Neuronal stem cell (in vitro differentiated cells): ENCODE data around the gene CIRBP.

Experiments used
- DNase-seq: peaks from one replicate; pipeline ENCODE4 v3.0.0-alpha.2; 2013; ENCODE audit warnings: low spot score
- H2AFZ ChIP-seq: one replicate; pipeline ENCODE4 v1.6.1; 2013; ENCODE audit warnings: mild to moderate bottlenecking, low read length, inconsistent platforms
- H2AK5ac ChIP-seq: 2 replicates; pipeline ENCODE4 v1.6.1; 2013; ENCODE audit warnings: low read depth, mild to moderate bottlenecking, inconsistent platforms, low read length, moderate library complexity, mixed read lengths
- H2BK120ac ChIP-seq: 2 replicates; pipeline ENCODE4 v1.6.1; 2013; ENCODE audit warnings: low read depth, mild to moderate bottlenecking, inconsistent platforms, low read length, moderate library complexity, mixed read lengths
- H2BK12ac ChIP-seq: one replicate; pipeline ENCODE4 v1.6.1; 2013; ENCODE audit warnings: low read length, inconsistent platforms
- H2BK15ac ChIP-seq: 2 replicates; pipeline ENCODE4 v1.6.1; 2013; ENCODE audit warnings: mild to moderate bottlenecking, low read length, inconsistent platforms, mixed read lengths
- H2BK5ac ChIP-seq: one replicate; pipeline ENCODE4 v1.6.1; 2013; ENCODE audit warnings: inconsistent platforms, mild to moderate bottlenecking, low read length, moderate library complexity
- H3K14ac ChIP-seq: one replicate; pipeline ENCODE4 v1.6.1; 2013; ENCODE audit warnings: low read length, inconsistent platforms
- H3K18ac ChIP-seq: 2 replicates; pipeline ENCODE4 v1.6.1; 2013; ENCODE audit warnings: low read length, inconsistent platforms
- H3K23ac ChIP-seq: 2 replicates; pipeline ENCODE4 v1.6.1; 2013; ENCODE audit warnings: low read depth, mild to moderate bottlenecking, mixed read lengths, low read length, inconsistent platforms; ENCODE audit not compliant: poor library complexity
- H3K27ac ChIP-seq: replicated peaks from 3 replicates; pipeline ENCODE4 v1.5.1; 2013; ENCODE audit warnings: low read length, inconsistent platforms
- H3K27me3 ChIP-seq, 3 experiments: 2 replicates each; pipeline ENCODE4 v1.6.1; 2013; ENCODE audit warnings: low read length in 3 of 3, mild to moderate bottlenecking in 2 of 3, inconsistent platforms in 1 of 3, low read depth in 1 of 3, mixed read lengths in 1 of 3, moderate library complexity in 1 of 3; ENCODE audit not compliant: control insufficient read depth in 3 of 3, insufficient read depth in 3 of 3
- H3K36me3 ChIP-seq, 2 donors: replicated peaks in 1 of 2; 2 replicates each; pipeline ENCODE4 v1.6.1; 2013; ENCODE audit warnings: low read length in 2 of 2; ENCODE audit not compliant: control insufficient read depth in 2 of 2, insufficient read depth in 2 of 2
- H3K4ac ChIP-seq: 2 replicates; pipeline ENCODE4 v1.6.1; 2013; ENCODE audit warnings: inconsistent platforms, mild to moderate bottlenecking, low read length, moderate library complexity
- H3K4me1 ChIP-seq, 2 donors: 1 replicate in 1 of 2; 2 replicates in 1 of 2; pipeline ENCODE4 v1.6.1; 2013; ENCODE audit warnings: low read length in 2 of 2, low read depth in 1 of 2; ENCODE audit not compliant: control insufficient read depth in 2 of 2, insufficient read depth in 1 of 2
- H3K4me2 ChIP-seq: one replicate; pipeline ENCODE4 v1.6.1; 2013; ENCODE audit warnings: mild to moderate bottlenecking, low read length, inconsistent platforms; ENCODE audit not compliant: insufficient read depth, poor library complexity, severe bottlenecking
- H3K4me3 ChIP-seq, 2 donors: 2 replicates each; pipeline ENCODE4 v1.5.1; 2013; ENCODE audit warnings: low read length in 2 of 2, mild to moderate bottlenecking in 2 of 2, inconsistent platforms in 1 of 2, moderate library complexity in 1 of 2
- H3K79me1 ChIP-seq: one replicate; pipeline ENCODE4 v1.6.1; 2013; ENCODE audit warnings: low read depth, mild to moderate bottlenecking, inconsistent platforms, low read length, moderate library complexity
- H3K9ac ChIP-seq: one replicate; pipeline ENCODE4 v1.6.1; 2013; ENCODE audit warnings: mild to moderate bottlenecking, low read depth, low read length, inconsistent platforms; ENCODE audit not compliant: poor library complexity
- H3K9me3 ChIP-seq, 2 donors: replicated peaks in 1 of 2; 2 replicates each; pipeline versions ENCODE3 to v1.6.1; 2013; ENCODE audit warnings: low read length in 2 of 2, mild to moderate bottlenecking in 2 of 2, inconsistent platforms in 1 of 2, low read depth in 1 of 2, mixed read lengths in 1 of 2, moderate library complexity in 1 of 2; ENCODE audit not compliant: control insufficient read depth in 2 of 2, insufficient read depth in 1 of 2
- H4K8ac ChIP-seq: one replicate; pipeline ENCODE4 v1.6.1; 2013; ENCODE audit warnings: low read depth, mild to moderate bottlenecking, inconsistent platforms, low read length, moderate library complexity
- H4K91ac ChIP-seq: one replicate; pipeline ENCODE4 v1.6.1; 2013; ENCODE audit warnings: low read length, low read depth, mild to moderate bottlenecking, inconsistent platforms; ENCODE audit not compliant: poor library complexity
- WGBS, 2 donors: extraction: QIAGEN DNeasy Blood & Tissue Kit; methylation state at CpG; one replicate each; pipeline ENCODE4 v1.1.7; 2013; ENCODE audit warnings: missing lambda C conversion rate in 2 of 2, mixed read lengths in 1 of 2; ENCODE audit not compliant: insufficient read length in 2 of 2, insufficient replicate concordance in 1 of 2; ENCODE audit errors: extremely low coverage in 2 of 2; 5-methylcytosine and 5-hydroxymethylcytosine counted together

CIRBP gene

DNA sequence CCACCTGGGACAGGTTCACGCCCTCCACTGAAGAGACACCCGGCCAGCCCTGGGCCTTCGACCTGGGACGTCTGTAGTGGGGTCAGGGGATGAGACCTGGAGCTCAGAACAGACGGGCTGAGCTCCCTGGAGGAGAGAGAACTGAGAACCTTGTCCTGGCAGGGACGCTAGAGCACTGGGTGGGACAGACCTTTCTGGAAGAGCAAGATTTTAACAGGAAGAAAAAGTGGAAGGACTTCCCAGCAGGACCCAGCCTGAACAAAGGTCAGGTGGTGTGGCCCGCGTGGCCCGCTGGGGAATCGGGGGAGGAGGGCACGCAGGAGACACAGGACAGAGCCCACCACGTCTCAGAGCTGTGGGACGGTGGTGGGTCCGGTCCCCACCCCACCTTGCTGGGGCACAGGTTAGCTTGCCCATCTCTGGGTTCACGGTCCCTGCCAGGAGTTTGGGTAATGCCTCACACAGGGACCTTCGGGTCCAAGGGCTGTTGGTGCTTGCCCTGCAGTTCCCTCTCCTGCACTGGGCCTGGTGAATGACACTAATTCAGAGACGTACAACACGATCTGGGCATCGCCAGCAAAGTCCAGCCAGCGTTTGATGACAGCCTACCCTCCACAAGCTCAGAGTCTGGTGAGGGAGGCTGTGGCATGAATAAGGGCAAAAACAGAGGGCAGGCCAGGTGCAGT lies 15.3 kb downstream of the CIRBP start:
- H3K18ac ChIP-seq = peak overlapping the region; percentile 59
- peaks cover 2 to 3% of the 10 kb centered on the region in 2 donors for H3K36me3 ChIP-seq
- no CpG with 5 or more reads among the region's 20 CpGs for WGBS, 2 donors
- no peak for DNase-seq
- peaks cover 15 to 33% of the 10 kb centered on the region in 2 donors for H3K4me1 ChIP-seq
- H3K79me1 ChIP-seq = peaks cover 26% of the 10 kb centered on the region
- H2BK120ac ChIP-seq = no peak overlapping the region
- H2AK5ac ChIP-seq = peak overlapping the region; percentile 86
- H3K9me3 ChIP-seq = no peaks in the 10 kb centered on the region
- H3K4ac ChIP-seq = peak overlapping the region; percentile 78
- no peak overlapping the region for H3K27ac ChIP-seq
- H4K8ac ChIP-seq = no peak overlapping the region
- H2BK15ac ChIP-seq = peak overlapping the region; percentile 91
- no peak overlapping the region for H3K4me3 ChIP-seq
- H3K23ac ChIP-seq = peak overlapping the region; percentile 52
- H2BK5ac ChIP-seq = no peak overlapping the region
- H3K9ac ChIP-seq = no peak overlapping the region
- peak overlapping the region; percentile 39 for H4K91ac ChIP-seq
- H3K27me3 ChIP-seq = peaks cover 0 to 11% (median 4%) of the 10 kb centered on the region in 3 experiments
- no peak overlapping the region for H3K14ac ChIP-seq
- no peak overlapping the region for H3K4me2 ChIP-seq
- no peak overlapping the region for H2AFZ ChIP-seq
- H2BK12ac ChIP-seq = peak overlapping the region; percentile 33

DNA sequence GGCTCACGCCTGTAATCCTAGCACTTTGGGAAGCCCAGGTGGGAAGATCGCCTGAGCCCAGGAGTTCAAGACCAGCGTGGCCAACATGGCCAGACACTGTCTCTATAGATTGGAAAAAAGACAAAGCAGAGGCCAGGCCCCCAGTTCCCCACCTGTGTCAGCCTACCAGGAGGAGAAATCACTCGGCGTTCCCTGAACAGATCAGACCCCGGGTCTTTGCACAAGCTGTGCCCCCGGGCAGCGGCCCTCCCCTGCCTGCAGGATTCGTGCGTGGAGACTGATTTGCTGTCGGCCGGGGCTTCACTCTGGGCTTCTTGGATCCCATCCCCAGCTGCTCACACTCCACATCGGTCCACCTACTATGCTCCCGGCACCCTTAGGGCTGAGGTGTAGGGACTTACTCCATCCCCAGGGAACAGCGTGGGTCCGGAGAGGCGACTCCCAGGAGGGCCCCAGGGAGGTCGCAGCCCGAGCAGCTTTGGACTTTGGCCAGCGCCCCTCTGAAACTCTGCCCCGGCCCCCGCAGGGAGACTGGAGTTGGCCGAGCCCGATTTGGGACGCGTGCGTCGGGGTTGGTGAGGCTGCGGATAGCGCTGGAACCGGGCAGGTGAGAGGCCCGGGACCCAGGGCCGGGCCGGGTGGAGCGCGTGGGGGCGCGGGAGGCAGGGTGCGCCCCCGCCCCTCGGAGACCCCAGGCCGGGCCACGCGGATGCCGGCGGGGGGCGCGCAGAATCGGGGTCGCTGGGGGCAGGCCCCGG lies 16.0 kb downstream of the CIRBP start:
- Histone ChIP-seq H3K18ac (peak overlapping the region; percentile 97), H2BK15ac (peak overlapping the region; percentile 91), H3K4ac (peak overlapping the region; percentile 37), H3K9ac (peak overlapping the region; percentile 60), H3K27me3 (peaks cover 0 to 11% (median 4%) of the 10 kb centered on the region in 3 experiments), H3K9me3 (no peaks in the 10 kb centered on the region), H3K23ac (peak overlapping the region; percentile 52), H3K79me1 (peaks cover 29% of the 10 kb centered on the region), H4K8ac (no peak overlapping the region), H3K4me2 (peak overlapping the region; percentile 69), H3K27ac (no peak overlapping the region), H3K4me1 (peaks cover 14 to 32% of the 10 kb centered on the region in 2 donors), H4K91ac (peak overlapping the region; percentile 39), H3K36me3 (peaks cover 0 to 2% of the 10 kb centered on the region in 2 donors), H2BK12ac (peak overlapping the region; percentile 33), H2AK5ac (peak overlapping the region; percentile 99), H2BK120ac (no peak overlapping the region), H3K4me3 (peak overlapping the region; percentile 32 to 59), H2BK5ac (no peak overlapping the region), H3K14ac (no peak overlapping the region), H2AFZ (peak overlapping the region; percentile 88)
- no peak for DNase-seq
- no CpG with 5 or more reads among the region's 51 CpGs for WGBS, 2 donors

DNA sequence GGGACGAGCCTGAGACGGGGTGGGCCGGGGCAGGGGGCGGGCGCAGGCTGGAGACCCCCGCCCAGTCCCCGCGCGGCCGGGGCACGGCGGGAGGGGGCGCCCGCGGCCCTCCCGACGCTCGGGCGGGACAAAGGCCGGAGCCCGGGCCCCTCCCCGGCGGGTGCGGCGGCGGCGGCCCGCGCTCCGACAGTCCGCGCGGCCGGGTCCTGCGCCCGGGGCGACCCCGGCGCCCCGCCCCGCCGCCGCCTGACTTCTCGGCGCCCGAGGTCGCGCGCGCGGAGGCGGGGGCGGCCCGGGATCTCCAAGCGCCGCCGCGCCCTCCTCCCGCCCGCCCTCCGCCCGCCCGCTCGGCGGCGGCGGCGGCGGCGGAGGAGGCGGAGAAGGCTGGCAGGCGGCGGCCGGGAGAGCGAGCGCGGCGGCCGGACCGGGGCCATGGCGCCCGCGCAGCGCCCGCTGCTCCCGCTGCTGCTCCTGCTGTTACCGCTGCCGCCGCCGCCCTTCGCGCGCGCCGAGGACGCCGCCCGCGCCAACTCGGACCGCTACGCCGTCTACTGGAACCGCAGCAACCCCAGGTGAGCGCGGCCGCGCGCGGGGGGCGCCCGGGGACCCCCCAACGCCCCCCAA lies 16.7 kb downstream of the CIRBP start, which contains the start of gene EFNA2:
EFNA2 (plus strand) TSS at position 137 of the 624 bp plus-strand sequence; CDS start at position 433, 296 bp downstream.
- Histone ChIP-seq H3K27me3 (peaks cover 0 to 11% (median 4%) of the 10 kb centered on the region in 3 experiments), H3K4me1 (peaks cover 14 to 32% of the 10 kb centered on the region in 2 donors), H3K9me3 (no peaks in the 10 kb centered on the region), H2BK12ac (peak within 1 kb of the TSS; percentile 58), H2BK5ac (peak within 1 kb of the TSS; percentile 98), H3K27ac (no peak within 1 kb of the TSS), H3K18ac (peak within 1 kb of the TSS; percentile 97), H2AFZ (peak within 1 kb of the TSS; percentile 88), H3K23ac (peak within 1 kb of the TSS; percentile 85), H2BK120ac (peak within 1 kb of the TSS; percentile 17), H3K4me2 (peak within 1 kb of the TSS; percentile 89), H3K79me1 (peaks cover 33% of the 10 kb centered on the region), H2BK15ac (peak within 1 kb of the TSS; percentile 91), H3K4ac (peak within 1 kb of the TSS; percentile 78), H4K91ac (peak within 1 kb of the TSS; percentile 39), H3K9ac (peak within 1 kb of the TSS; percentile 92), H2AK5ac (peak within 1 kb of the TSS; percentile 100), H3K36me3 (no peaks in the 10 kb centered on the region), H3K4me3 (peak within 1 kb of the TSS; percentile 75 to 87), H4K8ac (no peak within 1 kb of the TSS), H3K14ac (peak within 1 kb of the TSS; percentile 90)
- WGBS, 2 donors = no CpG with 5 or more reads among the region's 113 CpGs
- no peak for DNase-seq
